Endodermal cell (in vitro differentiated cells): ENCODE measurements around the gene MFSD12. TPM values are rescaled to one million over a fixed set of nuclear protein-coding genes. Genes with fewer than 3 reads are reported as not detected.

Experiments used
- DNase-seq: peaks from one replicate; pipeline ENCODE4 v3.0.0-alpha.2; 2017
- H3K27ac ChIP-seq: 2 replicates; pipeline ENCODE4 v1.5.1; 2013; ENCODE audit warnings: mild to moderate bottlenecking, low read depth, low read length, moderate library complexity
- H3K27me3 ChIP-seq: 2 replicates; pipeline ENCODE4 v1.6.1; 2013; ENCODE audit warnings: mild to moderate bottlenecking, low read length, moderate library complexity; ENCODE audit not compliant: insufficient read depth, control insufficient read depth, poor library complexity, severe bottlenecking
- H3K36me3 ChIP-seq: 2 replicates; pipeline ENCODE4 v1.7.0; 2013; ENCODE audit warnings: mild to moderate bottlenecking, low read length, moderate library complexity; ENCODE audit not compliant: control insufficient read depth, insufficient read depth
- H3K4me1 ChIP-seq: one replicate; pipeline ENCODE4 v1.7.0; 2013; ENCODE audit warnings: low read length; ENCODE audit not compliant: control insufficient read depth, insufficient read depth
- H3K4me3 ChIP-seq: 2 replicates; pipeline ENCODE4 v1.5.1; 2013; ENCODE audit warnings: mild to moderate bottlenecking, low read length, moderate library complexity
- H3K9ac ChIP-seq: 2 replicates; pipeline ENCODE4 v1.6.1; 2013; ENCODE audit warnings: mild to moderate bottlenecking, low read length, moderate library complexity; ENCODE audit not compliant: poor library complexity, severe bottlenecking; ENCODE audit errors: extremely low read depth
- H3K9me3 ChIP-seq: 2 replicates; pipeline ENCODE4 v1.6.1; 2013; ENCODE audit warnings: mild to moderate bottlenecking, low read length, moderate library complexity; ENCODE audit not compliant: control insufficient read depth
- H3K27ac Mint-ChIP-seq: 2 replicates; pipeline ENCODE4 v1.8.0; 2020; ENCODE audit warnings: mixed read lengths
- H3K27me3 Mint-ChIP-seq: 2 replicates; pipeline ENCODE4 v1.8.0; 2021; ENCODE audit warnings: mild to moderate bottlenecking, mixed read lengths; ENCODE audit not compliant: insufficient read depth
- H3K36me3 Mint-ChIP-seq: 2 replicates; pipeline ENCODE4 v1.8.0; 2020; ENCODE audit warnings: low read depth, mixed read lengths
- H3K4me1 Mint-ChIP-seq: 2 replicates; pipeline ENCODE4 v1.8.0; 2020; ENCODE audit warnings: mixed read lengths
- H3K4me3 Mint-ChIP-seq: 2 replicates; pipeline ENCODE4 v1.8.0; 2020; ENCODE audit warnings: mild to moderate bottlenecking, moderate library complexity, mixed read lengths
- H3K9me3 Mint-ChIP-seq: 2 replicates; pipeline ENCODE4 v1.8.0; 2020; ENCODE audit warnings: mild to moderate bottlenecking, mixed read lengths
- WGBS, 2 experiments: methylation state at CpG; one replicate each; pipeline versions ENCODE4 v1.1.5 to v1.1.7; 2013; ENCODE audit warnings: missing lambda C conversion rate in 2 of 2, mixed read lengths in 1 of 2; ENCODE audit not compliant: insufficient coverage in 1 of 2, insufficient read length in 1 of 2; 5-methylcytosine and 5-hydroxymethylcytosine counted together
- total RNA-seq, 2 donors: library from RNA; stranded (reverse); fragmentation: NEBNext Ultra II Directional in 1 of 2; extraction: Animal tissue kit (Norgen Biotek cat#: 25700) in 1 of 2; gene quantifications; 2 replicates in 1 of 2; 3 replicates in 1 of 2; pipeline ENCODE4 v1.2.1, GENCODE V29; 2021
- TF ChIP-seq, protein P1 (sequence below): fragments of 200-600 bp; sonication (generic); conservative IDR thresholded peaks from 2 replicates; pipeline ENCODE4 v1.5.0; 2021; ENCODE audit warnings: antibody characterized with exemption, mild to moderate bottlenecking

The MFSD12 gene
- total RNA-seq, 2 donors from 2014 or later: 48.2 to 62.4 TPM

DNA sequence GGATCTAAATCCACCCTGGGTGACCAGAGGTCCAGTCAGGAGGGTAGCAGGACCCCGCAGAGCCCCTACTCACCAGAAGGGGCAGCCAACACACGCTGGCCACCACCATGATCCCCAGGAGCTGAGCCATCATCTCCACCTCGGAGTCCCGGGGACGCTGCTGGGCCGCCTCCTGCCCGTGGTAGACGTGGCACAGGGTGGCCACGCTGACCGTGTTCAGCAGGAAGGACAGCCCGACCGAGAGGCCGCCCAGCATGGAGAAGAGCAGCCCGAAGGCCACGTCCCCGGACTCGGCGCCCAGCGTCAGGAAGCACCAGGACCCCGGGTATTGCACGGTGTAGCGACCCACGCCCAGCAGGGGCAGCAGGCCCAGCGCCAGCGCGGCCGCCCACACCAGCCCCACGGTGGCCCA is 42.4 kb upstream of the MFSD12 start:
- Mint-ChIP-seq H3K36me3 (no peaks in the 10 kb centered on the region), H3K4me3 (no peak overlapping the region), H3K27ac (no peak overlapping the region), H3K27me3 (peaks cover 2% of the 10 kb centered on the region), H3K9me3 (no peaks in the 10 kb centered on the region), H3K4me1 (no peaks in the 10 kb centered on the region)
- Histone ChIP-seq H3K9me3 (no peaks in the 10 kb centered on the region), H3K27me3 (no peaks in the 10 kb centered on the region), H3K4me1 (no peaks in the 10 kb centered on the region), H3K27ac (no peak overlapping the region), H3K36me3 (no peaks in the 10 kb centered on the region), H3K4me3 (no peak overlapping the region), H3K9ac (no peak overlapping the region)
- 90 to 93% methylated on average over 23 to 28 of the region's 28 CpGs for WGBS, 2 experiments
- TF ChIP-seq, protein P1, sequence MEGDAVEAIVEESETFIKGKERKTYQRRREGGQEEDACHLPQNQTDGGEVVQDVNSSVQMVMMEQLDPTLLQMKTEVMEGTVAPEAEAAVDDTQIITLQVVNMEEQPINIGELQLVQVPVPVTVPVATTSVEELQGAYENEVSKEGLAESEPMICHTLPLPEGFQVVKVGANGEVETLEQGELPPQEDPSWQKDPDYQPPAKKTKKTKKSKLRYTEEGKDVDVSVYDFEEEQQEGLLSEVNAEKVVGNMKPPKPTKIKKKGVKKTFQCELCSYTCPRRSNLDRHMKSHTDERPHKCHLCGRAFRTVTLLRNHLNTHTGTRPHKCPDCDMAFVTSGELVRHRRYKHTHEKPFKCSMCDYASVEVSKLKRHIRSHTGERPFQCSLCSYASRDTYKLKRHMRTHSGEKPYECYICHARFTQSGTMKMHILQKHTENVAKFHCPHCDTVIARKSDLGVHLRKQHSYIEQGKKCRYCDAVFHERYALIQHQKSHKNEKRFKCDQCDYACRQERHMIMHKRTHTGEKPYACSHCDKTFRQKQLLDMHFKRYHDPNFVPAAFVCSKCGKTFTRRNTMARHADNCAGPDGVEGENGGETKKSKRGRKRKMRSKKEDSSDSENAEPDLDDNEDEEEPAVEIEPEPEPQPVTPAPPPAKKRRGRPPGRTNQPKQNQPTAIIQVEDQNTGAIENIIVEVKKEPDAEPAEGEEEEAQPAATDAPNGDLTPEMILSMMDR: peak; percentile 68
- peak; percentile 81 for DNase-seq

DNA sequence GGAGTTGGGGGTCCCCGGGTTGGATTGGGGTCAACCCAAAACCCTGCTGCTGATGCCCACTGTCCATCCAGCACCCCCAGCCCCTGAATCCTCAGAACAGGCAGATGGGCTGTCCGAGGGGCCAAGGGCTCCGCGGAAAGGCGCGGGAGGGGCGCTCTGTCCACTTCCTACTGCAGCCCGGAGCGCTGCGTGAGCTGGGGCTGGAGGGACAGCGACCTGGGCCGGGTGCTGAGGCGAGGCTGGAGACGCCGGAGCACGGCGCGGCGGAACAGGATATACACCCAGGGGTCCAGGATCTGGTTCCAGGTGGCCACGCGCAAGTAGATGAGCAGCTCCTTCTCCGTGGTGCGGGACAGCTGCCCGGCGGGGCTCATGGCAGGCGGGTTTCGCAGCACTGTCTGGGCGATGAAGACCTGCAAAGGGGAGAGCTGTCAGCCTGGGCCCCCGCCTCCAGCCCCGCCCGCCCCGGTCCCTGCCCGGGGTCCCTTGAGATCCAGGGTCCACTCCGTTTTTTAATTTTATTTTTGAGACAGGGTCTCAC is 38.2 kb upstream of the MFSD12 start:
- Histone ChIP-seq H3K27ac (no peak overlapping the region), H3K9me3 (no peaks in the 10 kb centered on the region), H3K27me3 (peaks cover 9% of the 10 kb centered on the region), H3K4me1 (no peaks in the 10 kb centered on the region), H3K9ac (no peak overlapping the region), H3K4me3 (no peak overlapping the region), H3K36me3 (no peaks in the 10 kb centered on the region)
- TF ChIP-seq, protein P1: no peak
- no peak overlapping the region for H3K27ac Mint-ChIP-seq
- H3K9me3 Mint-ChIP-seq: peaks cover 4% of the 10 kb centered on the region
- 88% methylated on average over 28 to 34 of the region's 34 CpGs for WGBS, 2 experiments
- peak; percentile 31 for DNase-seq
- H3K4me1 Mint-ChIP-seq: no peaks in the 10 kb centered on the region
- no peak overlapping the region for H3K4me3 Mint-ChIP-seq
- no peaks in the 10 kb centered on the region for H3K36me3 Mint-ChIP-seq
- H3K27me3 Mint-ChIP-seq: peaks cover 26% of the 10 kb centered on the region

DNA sequence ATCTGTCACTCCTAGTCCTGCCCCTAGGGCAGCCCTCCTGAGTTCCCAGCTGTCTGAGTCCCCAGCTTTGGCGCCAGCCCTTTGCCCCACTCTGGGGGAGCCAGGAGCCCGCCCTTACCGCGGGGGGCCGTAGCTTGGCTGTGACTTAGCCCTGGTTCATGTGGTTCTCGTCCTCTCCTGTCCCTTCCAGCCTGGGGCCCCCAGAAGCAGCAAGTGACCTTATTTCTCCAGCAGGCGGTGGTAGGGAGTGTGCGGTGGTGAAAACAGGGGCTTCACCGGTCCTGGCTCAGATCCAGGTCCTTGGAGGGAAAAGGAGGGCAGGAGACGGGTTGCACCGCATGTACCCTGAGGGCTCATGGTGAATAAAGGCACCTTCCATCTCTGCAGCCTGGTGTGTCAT is 35.8 kb upstream of the MFSD12 start:
- Histone ChIP-seq H3K9me3 (no peaks in the 10 kb centered on the region), H3K4me3 (no peak overlapping the region), H3K4me1 (no peaks in the 10 kb centered on the region), H3K9ac (no peak overlapping the region), H3K36me3 (no peaks in the 10 kb centered on the region), H3K27ac (no peak overlapping the region), H3K27me3 (peaks cover 9% of the 10 kb centered on the region)
- peak; percentile 85 for DNase-seq
- no peak overlapping the region for H3K27ac Mint-ChIP-seq
- no peak overlapping the region for H3K4me3 Mint-ChIP-seq
- peaks cover 35% of the 10 kb centered on the region for H3K27me3 Mint-ChIP-seq
- H3K4me1 Mint-ChIP-seq: no peaks in the 10 kb centered on the region
- 53 to 61% methylated on average over 3 to 11 of the region's 11 CpGs for WGBS, 2 experiments
- TF ChIP-seq, protein P1: peak; percentile 67
- H3K36me3 Mint-ChIP-seq: no peaks in the 10 kb centered on the region
- peaks cover 8% of the 10 kb centered on the region for H3K9me3 Mint-ChIP-seq
